HEK293 (cell line): ENCODE data around the gene CFAP73.
"Not testable (repeated sequence)": the region's sequence is repeated elsewhere in the genome, so short reads cannot be mapped to it uniquely, and the experiment has no call there.

Source experiments
- CTCF ChIA-PET: fragments of 350-600 bp; formaldehyde crosslinking; extraction: SDS; loops from one replicate; lab custom pipeline; 2021; ENCODE audit warnings: antibody characterized with exemption; lab: Yijun Ruan, JAX
- POLR2A ChIA-PET: fragments of 300-600 bp; formaldehyde crosslinking; extraction: SDS; loops from one replicate; lab custom pipeline; 2020; ENCODE audit warnings: antibody characterized with exemption, inconsistent platforms; lab: Yijun Ruan, JAX
- H3K27ac ChIP-seq: fragments of 200-500 bp; sonication (Bioruptor generic); 2 replicates; pipeline ENCODE4 v1.5.1; 2014; ENCODE audit warnings: low read depth, low read length, control low read depth, inconsistent platforms; ENCODE audit errors: extremely low read depth
- H3K36me3 ChIP-seq, 2 experiments: fragments of 200-500 bp in 1 of 2; sonication (Bioruptor generic) in 1 of 2; 1 replicate in 1 of 2; 2 replicates in 1 of 2; pipeline ENCODE4 v1.5.1; 2014 to 2017; ENCODE audit warnings: inconsistent platforms in 2 of 2, low read length in 2 of 2; ENCODE audit not compliant: control insufficient read depth in 2 of 2, insufficient read depth in 1 of 2
- H3K4me1 ChIP-seq: fragments of 200-500 bp; sonication (Bioruptor generic); 2 replicates; pipeline ENCODE4 v1.5.1; 2014; ENCODE audit warnings: mild to moderate bottlenecking, low read length, inconsistent platforms; ENCODE audit not compliant: control insufficient read depth, insufficient read depth
- H3K4me3 ChIP-seq: 2 replicates; pipeline ENCODE4 v1.5.1; 2011; ENCODE audit warnings: low read depth, mild to moderate bottlenecking, control low read depth, low read length, moderate library complexity
- H3K9me3 ChIP-seq: fragments of 200-500 bp; sonication (Bioruptor generic); 2 replicates; pipeline ENCODE4 v1.5.1; 2014; ENCODE audit warnings: low read depth, low read length, inconsistent platforms; ENCODE audit not compliant: control insufficient read depth, insufficient read depth
- GFI1B ChIP-seq: fragments of 450-650 bp; formaldehyde crosslinking; IDR thresholded peaks from 2 replicates; pipeline ENCODE4 v1.5.1; 2016; ENCODE audit warnings: missing biosample characterization, missing genetic modification characterization
- GLI2 ChIP-seq: fragments of 450-650 bp; formaldehyde crosslinking; IDR thresholded peaks from 2 replicates; pipeline ENCODE4; 2017; ENCODE audit warnings: missing biosample characterization, missing genetic modification characterization, low read depth, borderline replicate concordance
- KLF16 ChIP-seq: fragments of 450-650 bp; formaldehyde crosslinking; IDR thresholded peaks from 2 replicates; pipeline ENCODE4 v1.5.1; 2017; ENCODE audit warnings: missing biosample characterization, missing genetic modification characterization
- MEIS1 ChIP-seq: sonication (generic); formaldehyde crosslinking; IDR thresholded peaks from 2 replicates; pipeline ENCODE4 v1.8.1; 2022; ENCODE audit warnings: missing genetic modification reagents, mild to moderate bottlenecking, borderline replicate concordance
- RBAK ChIP-seq: fragments of 450-650 bp; formaldehyde crosslinking; IDR thresholded peaks from 2 replicates; pipeline ENCODE4 v1.5.1; 2016; ENCODE audit warnings: missing biosample characterization, missing genetic modification characterization
- ZFP69B ChIP-seq: fragments of 450-650 bp; formaldehyde crosslinking; IDR thresholded peaks from 2 replicates; pipeline ENCODE4 v1.5.1; 2016; ENCODE audit warnings: missing biosample characterization, missing genetic modification characterization
- ZNF133 ChIP-seq: fragments of 450-650 bp; formaldehyde crosslinking; IDR thresholded peaks from 2 replicates; pipeline ENCODE4 v1.5.1; 2016; ENCODE audit warnings: missing biosample characterization, missing genetic modification characterization
- ZNF140 ChIP-seq: fragments of 450-650 bp; formaldehyde crosslinking; IDR thresholded peaks from 2 replicates; pipeline ENCODE4 v1.5.1; 2016; ENCODE audit warnings: missing biosample characterization, missing genetic modification characterization
- ZNF174 ChIP-seq: fragments of 450-650 bp; formaldehyde crosslinking; IDR thresholded peaks from 2 replicates; pipeline ENCODE4 v1.5.0; 2017; ENCODE audit warnings: missing biosample characterization, mild to moderate bottlenecking, missing genetic modification characterization
- ZNF175 ChIP-seq: fragments of 450-650 bp; formaldehyde crosslinking; IDR thresholded peaks from 2 replicates; pipeline ENCODE4 v1.5.1; 2016; ENCODE audit warnings: missing biosample characterization, missing genetic modification characterization
- ZNF19 ChIP-seq: fragments of 450-650 bp; formaldehyde crosslinking; IDR thresholded peaks from 2 replicates; pipeline ENCODE4; 2016; ENCODE audit warnings: missing biosample characterization, missing genetic modification characterization, low read depth
- ZNF223 ChIP-seq: fragments of 450-650 bp; formaldehyde crosslinking; IDR thresholded peaks from 2 replicates; pipeline ENCODE4 v1.5.1; 2016; ENCODE audit warnings: missing biosample characterization, missing genetic modification characterization
- ZNF292 ChIP-seq: fragments of 450-650 bp; formaldehyde crosslinking; IDR thresholded peaks from 2 replicates; pipeline ENCODE4 v1.5.1; 2016; ENCODE audit warnings: low read depth, missing biosample characterization, missing genetic modification characterization, borderline replicate concordance
- ZNF335 ChIP-seq: fragments of 450-650 bp; formaldehyde crosslinking; conservative IDR thresholded peaks from 2 replicates; pipeline ENCODE4 v1.5.1; 2016; ENCODE audit warnings: missing biosample characterization, missing genetic modification characterization
- ZNF354C ChIP-seq: fragments of 450-650 bp; formaldehyde crosslinking; IDR thresholded peaks from 2 replicates; pipeline ENCODE4 v1.5.1; 2016; ENCODE audit warnings: missing biosample characterization, missing genetic modification characterization, low read depth, borderline replicate concordance
- ZNF48 ChIP-seq: fragments of 450-650 bp; formaldehyde crosslinking; IDR thresholded peaks from 2 replicates; pipeline ENCODE4 v1.5.1; 2016; ENCODE audit warnings: missing biosample characterization, missing genetic modification characterization
- ZNF521 ChIP-seq: fragments of 450-650 bp; formaldehyde crosslinking; IDR thresholded peaks from 2 replicates; pipeline ENCODE4 v1.5.1; 2017; ENCODE audit warnings: missing biosample characterization, mild to moderate bottlenecking, missing genetic modification characterization
- ZNF558 ChIP-seq: fragments of 450-650 bp; formaldehyde crosslinking; IDR thresholded peaks from 2 replicates; pipeline ENCODE4 v1.5.1; 2016; ENCODE audit warnings: missing biosample characterization, missing genetic modification characterization
- ZNF561 ChIP-seq: fragments of 450-650 bp; IDR thresholded peaks from 2 replicates; pipeline ENCODE4 v1.5.1; 2018; ENCODE audit warnings: missing biosample characterization, missing genetic modification characterization, borderline replicate concordance
- ZNF621 ChIP-seq: fragments of 450-650 bp; formaldehyde crosslinking; IDR thresholded peaks from 2 replicates; pipeline ENCODE4 v1.5.1; 2017; ENCODE audit warnings: missing biosample characterization, missing genetic modification characterization
- ZSCAN16 ChIP-seq: fragments of 450-650 bp; formaldehyde crosslinking; IDR thresholded peaks from 2 replicates; pipeline ENCODE4 v1.5.1; 2016; ENCODE audit warnings: missing biosample characterization, missing genetic modification characterization
- TF ChIP-seq, protein P1 (sequence below): fragments of 450-650 bp; formaldehyde crosslinking; IDR thresholded peaks from 2 replicates; pipeline ENCODE4 v1.5.1; 2016; ENCODE audit warnings: missing biosample characterization, missing genetic modification characterization
- TF ChIP-seq, protein P2 (sequence below): fragments of 450-650 bp; formaldehyde crosslinking; IDR thresholded peaks from 2 replicates; pipeline ENCODE4 v1.5.1; 2016; ENCODE audit warnings: missing biosample characterization, missing genetic modification characterization
- TF ChIP-seq, protein P3 (sequence below): sonication (generic); formaldehyde crosslinking; IDR thresholded peaks from 2 replicates; pipeline ENCODE4 v1.8.1; 2022; ENCODE audit warnings: mild to moderate bottlenecking, moderate library complexity, missing genetic modification reagents
- TF ChIP-seq, protein P4 (sequence below): fragments of 450-650 bp; formaldehyde crosslinking; IDR thresholded peaks from 2 replicates; pipeline ENCODE4 v1.5.1; 2016; ENCODE audit warnings: missing biosample characterization, missing genetic modification characterization

The CFAP73 gene

DNA sequence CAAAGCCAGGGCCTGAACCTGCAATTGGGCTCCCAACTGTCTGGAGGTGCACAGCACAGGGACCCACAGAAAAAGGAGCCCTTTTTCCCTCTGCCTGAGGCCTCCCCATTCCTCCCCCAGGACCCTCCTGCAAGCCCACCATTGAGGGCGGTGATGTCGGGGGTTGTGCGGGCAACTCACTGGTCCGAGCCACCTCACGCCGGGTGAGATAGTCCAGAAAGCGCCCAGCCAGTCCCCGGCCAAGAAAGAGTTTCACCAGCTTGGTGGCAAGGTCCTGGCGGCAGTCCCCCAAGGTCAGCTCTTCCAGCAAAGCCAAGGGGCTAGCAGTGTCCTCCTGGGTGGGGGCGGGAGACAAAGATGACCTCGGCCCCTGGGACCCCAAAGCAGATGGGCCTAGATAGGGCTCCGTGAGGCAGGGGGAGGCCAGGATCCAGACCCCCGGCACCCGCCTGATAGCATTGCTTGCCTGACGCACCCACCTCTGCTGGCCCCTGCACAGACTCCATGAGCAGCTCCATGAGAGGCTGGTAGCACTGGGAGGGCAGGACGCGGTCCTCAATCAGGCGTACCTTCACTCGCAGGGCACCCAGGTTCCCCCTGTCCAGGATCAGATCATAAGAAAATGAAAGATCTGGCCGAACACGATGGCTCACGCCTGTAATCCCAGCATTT, 33.9 kb upstream of the CFAP73 start:
- ChIA-PET POLR2A (no interaction called here), CTCF (interaction anchor here (0.9 to 1.7 kb wide), 4 partner anchors 12 to 123 kb away, joined by 3 to 5 read pairs (median 4); no protein-coding TSS in a partner anchor)
- no peaks in the 10 kb centered on the region for H3K36me3 ChIP-seq
- H3K4me1 ChIP-seq: no peaks in the 10 kb centered on the region
- TF ChIP-seq, protein P1, sequence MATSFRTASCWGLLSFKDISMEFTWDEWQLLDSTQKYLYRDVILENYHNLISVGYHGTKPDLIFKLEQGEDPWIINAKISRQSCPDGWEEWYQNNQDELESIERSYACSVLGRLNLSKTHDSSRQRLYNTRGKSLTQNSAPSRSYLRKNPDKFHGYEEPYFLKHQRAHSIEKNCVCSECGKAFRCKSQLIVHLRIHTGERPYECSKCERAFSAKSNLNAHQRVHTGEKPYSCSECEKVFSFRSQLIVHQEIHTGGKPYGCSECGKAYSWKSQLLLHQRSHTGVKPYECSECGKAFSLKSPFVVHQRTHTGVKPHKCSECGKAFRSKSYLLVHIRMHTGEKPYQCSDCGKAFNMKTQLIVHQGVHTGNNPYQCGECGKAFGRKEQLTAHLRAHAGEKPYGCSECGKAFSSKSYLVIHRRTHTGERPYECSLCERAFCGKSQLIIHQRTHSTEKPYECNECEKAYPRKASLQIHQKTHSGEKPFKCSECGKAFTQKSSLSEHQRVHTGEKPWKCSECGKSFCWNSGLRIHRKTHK: no peak
- TF ChIP-seq ZNF223 (tag by site-specific recombination) (no peak), ZNF335 (tag by site-specific recombination) (no peak), RBAK (no peak), ZFP69B (tag by site-specific recombination) (no peak), ZNF174 (tag by site-specific recombination) (no peak), ZNF140 (tag by site-specific recombination) (no peak), ZNF621 (tag by site-specific recombination) (no peak), GFI1B (no peak), ZNF48 (tag by site-specific recombination) (no peak)
- TF ChIP-seq, protein P2, sequence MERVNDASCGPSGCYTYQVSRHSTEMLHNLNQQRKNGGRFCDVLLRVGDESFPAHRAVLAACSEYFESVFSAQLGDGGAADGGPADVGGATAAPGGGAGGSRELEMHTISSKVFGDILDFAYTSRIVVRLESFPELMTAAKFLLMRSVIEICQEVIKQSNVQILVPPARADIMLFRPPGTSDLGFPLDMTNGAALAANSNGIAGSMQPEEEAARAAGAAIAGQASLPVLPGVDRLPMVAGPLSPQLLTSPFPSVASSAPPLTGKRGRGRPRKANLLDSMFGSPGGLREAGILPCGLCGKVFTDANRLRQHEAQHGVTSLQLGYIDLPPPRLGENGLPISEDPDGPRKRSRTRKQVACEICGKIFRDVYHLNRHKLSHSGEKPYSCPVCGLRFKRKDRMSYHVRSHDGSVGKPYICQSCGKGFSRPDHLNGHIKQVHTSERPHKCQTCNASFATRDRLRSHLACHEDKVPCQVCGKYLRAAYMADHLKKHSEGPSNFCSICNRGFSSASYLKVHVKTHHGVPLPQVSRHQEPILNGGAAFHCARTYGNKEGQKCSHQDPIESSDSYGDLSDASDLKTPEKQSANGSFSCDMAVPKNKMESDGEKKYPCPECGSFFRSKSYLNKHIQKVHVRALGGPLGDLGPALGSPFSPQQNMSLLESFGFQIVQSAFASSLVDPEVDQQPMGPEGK (tag by site-specific recombination): no peak
- TF ChIP-seq, protein P3, sequence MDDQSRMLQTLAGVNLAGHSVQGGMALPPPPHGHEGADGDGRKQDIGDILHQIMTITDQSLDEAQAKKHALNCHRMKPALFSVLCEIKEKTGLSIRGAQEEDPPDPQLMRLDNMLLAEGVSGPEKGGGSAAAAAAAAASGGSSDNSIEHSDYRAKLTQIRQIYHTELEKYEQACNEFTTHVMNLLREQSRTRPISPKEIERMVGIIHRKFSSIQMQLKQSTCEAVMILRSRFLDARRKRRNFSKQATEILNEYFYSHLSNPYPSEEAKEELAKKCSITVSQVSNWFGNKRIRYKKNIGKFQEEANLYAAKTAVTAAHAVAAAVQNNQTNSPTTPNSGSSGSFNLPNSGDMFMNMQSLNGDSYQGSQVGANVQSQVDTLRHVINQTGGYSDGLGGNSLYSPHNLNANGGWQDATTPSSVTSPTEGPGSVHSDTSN (CRISPR knock-in tag): no peak
- no peaks in the 10 kb centered on the region for H3K9me3 ChIP-seq
- H3K27ac ChIP-seq: no peak overlapping the region
- H3K4me3 ChIP-seq: no peak overlapping the region

DNA sequence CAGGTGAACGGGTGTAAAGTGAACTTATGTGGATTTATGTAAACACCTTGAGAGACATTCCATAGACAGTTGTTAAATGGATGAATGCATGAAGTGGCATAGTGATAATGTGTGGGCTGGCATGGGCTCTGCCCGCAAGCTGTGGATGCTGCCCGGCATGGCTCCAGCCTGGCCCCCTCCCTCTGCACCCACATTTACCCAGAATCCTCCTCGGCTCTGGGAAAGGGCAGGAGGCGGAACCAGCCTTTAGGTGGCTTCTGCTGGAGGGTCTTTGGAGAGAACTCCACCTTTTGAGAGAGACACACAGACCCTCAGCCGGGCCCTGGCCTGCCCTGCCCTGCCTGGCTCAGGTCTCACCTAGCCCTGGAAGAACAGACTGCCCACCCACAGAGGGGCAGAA, 32.6 kb upstream of the CFAP73 start:
- H3K4me1 ChIP-seq: no peaks in the 10 kb centered on the region
- ChIA-PET CTCF (interaction anchor here (0.6 to 1.4 kb wide), 2 partner anchors 36 to 124 kb away, joined by 3 to 5 read pairs; no protein-coding TSS in a partner anchor), POLR2A (no interaction called here)
- no peaks in the 10 kb centered on the region for H3K9me3 ChIP-seq
- TF ChIP-seq ZNF292 (tag by site-specific recombination): no peak
- TF ChIP-seq ZSCAN16 (tag by site-specific recombination): no peak
- no peak for TF ChIP-seq ZNF561 (tag by site-specific recombination)
- TF ChIP-seq ZNF133: no peak
- TF ChIP-seq GLI2: no peak
- TF ChIP-seq ZFP69B (tag by site-specific recombination): no peak
- TF ChIP-seq, protein P4, sequence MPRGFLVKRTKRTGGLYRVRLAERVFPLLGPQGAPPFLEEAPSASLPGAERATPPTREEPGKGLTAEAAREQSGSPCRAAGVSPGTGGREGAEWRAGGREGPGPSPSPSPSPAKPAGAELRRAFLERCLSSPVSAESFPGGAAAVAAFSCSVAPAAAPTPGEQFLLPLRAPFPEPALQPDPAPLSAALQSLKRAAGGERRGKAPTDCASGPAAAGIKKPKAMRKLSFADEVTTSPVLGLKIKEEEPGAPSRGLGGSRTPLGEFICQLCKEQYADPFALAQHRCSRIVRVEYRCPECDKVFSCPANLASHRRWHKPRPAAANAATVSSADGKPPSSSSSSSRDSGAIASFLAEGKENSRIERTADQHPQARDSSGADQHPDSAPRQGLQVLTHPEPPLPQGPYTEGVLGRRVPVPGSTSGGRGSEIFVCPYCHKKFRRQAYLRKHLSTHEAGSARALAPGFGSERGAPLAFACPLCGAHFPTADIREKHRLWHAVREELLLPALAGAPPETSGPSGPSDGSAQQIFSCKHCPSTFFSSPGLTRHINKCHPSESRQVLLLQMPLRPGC (tag by site-specific recombination): no peak
- no peak for TF ChIP-seq ZNF19 (tag by site-specific recombination)
- no peak for TF ChIP-seq ZNF175 (tag by site-specific recombination)
- TF ChIP-seq ZNF558 (tag by site-specific recombination): no peak
- TF ChIP-seq KLF16 (tag by site-specific recombination): no peak
- no peak for TF ChIP-seq MEIS1 (CRISPR knock-in tag)
- TF ChIP-seq ZNF354C (tag by site-specific recombination): no peak
- no peak for TF ChIP-seq ZNF521 (tag by site-specific recombination)
- no peak for TF ChIP-seq ZNF140 (tag by site-specific recombination)
- no peaks in the 10 kb centered on the region for H3K36me3 ChIP-seq
- H3K27ac ChIP-seq: no peak overlapping the region
- H3K4me3 ChIP-seq: no peak overlapping the region

DNA sequence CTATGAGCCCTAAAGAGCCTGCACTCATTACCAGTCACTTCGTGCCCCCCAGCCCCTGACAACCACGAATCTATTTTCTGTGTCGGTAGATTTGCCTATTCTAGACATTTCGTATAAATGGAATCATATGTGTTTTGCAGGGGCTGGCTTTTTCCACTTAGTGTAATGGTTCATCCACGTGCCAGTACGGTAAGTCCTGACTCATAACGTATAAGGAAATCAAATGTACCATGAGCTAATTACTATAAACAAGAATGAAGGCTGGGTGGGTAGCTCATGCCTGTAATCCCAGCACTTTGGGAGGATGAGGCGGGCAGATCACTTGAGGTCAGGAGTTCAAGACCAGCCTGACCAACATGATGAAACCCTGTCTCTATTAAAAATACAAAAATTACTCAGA, 31.8 kb upstream of the CFAP73 start:
- ChIA-PET CTCF (interaction anchor here (0.6 to 1.4 kb wide), 2 partner anchors 20 to 125 kb away, joined by 3 to 5 read pairs; no protein-coding TSS in a partner anchor), POLR2A (interaction anchor here (0.6 kb wide), 1 partner anchor 405 kb away, joined by 3 read pairs; no protein-coding TSS in a partner anchor)
- not testable (repeated sequence) for H3K9me3 ChIP-seq, H3K36me3 ChIP-seq, H3K4me1 ChIP-seq, H3K4me3 ChIP-seq, H3K27ac ChIP-seq
